Mesothelial cell of epicardium (in vitro differentiated cells): ENCODE data around the gene C1orf198. TPM values are rescaled to one million over a fixed set of nuclear protein-coding genes. Genes with fewer than 3 reads are reported as not detected.

ENCODE experiments used
- DNase-seq, 2 experiments: peaks; one replicate each; pipeline ENCODE4 v3.0.0; 2021; ENCODE audit warnings: low spot score in 2 of 2; ENCODE audit not compliant: unreplicated experiment in 2 of 2
- H3K27ac Mint-ChIP-seq: 2 replicates; pipeline ENCODE4 v1.8.0; 2021; ENCODE audit warnings: mixed read lengths
- H3K27me3 Mint-ChIP-seq: 2 replicates; pipeline ENCODE4 v1.8.0; 2021; ENCODE audit warnings: low read depth, mixed read lengths
- H3K36me3 Mint-ChIP-seq: 2 replicates; pipeline ENCODE4 v1.8.0; 2021; ENCODE audit warnings: mixed read lengths
- H3K4me1 Mint-ChIP-seq: 2 replicates; pipeline ENCODE4 v1.8.0; 2021; ENCODE audit warnings: mixed read lengths
- H3K4me3 Mint-ChIP-seq: 2 replicates; pipeline ENCODE4 v1.8.0; 2021; ENCODE audit warnings: mild to moderate bottlenecking, moderate library complexity, mixed read lengths
- H3K9me3 Mint-ChIP-seq: 2 replicates; pipeline ENCODE4 v1.8.0; 2021; ENCODE audit warnings: mixed read lengths
- CTCF ChIP-seq: fragments of 200-600 bp; sonication (generic); IDR thresholded peaks from one replicate; pipeline ENCODE4 v1.5.0; 2021; ENCODE audit warnings: antibody characterized with exemption; ENCODE audit not compliant: unreplicated experiment
- total RNA-seq: library from RNA; stranded (reverse); gene quantifications from 3 replicates; pipeline ENCODE4 v1.2.1, GENCODE V29; 2021

Gene C1orf198
- total RNA-seq, 1 donor from 2014 or later = 143 TPM

- DNase-seq = peak in 1 of 2 experiments; percentile 51
- Mint-ChIP-seq H3K27ac (peak overlapping the region; percentile 98), H3K4me1 (peaks cover 72% of the 10 kb centered on the region), H3K36me3 (peaks cover 16% of the 10 kb centered on the region), H3K4me3 (peak overlapping the region; percentile 52), H3K9me3 (peaks cover 3% of the 10 kb centered on the region), H3K27me3 (no peaks in the 10 kb centered on the region)
- TF ChIP-seq CTCF = no peak
Observed at GRCh38 chr1:230863449-230863848, 4.9 kb downstream of the C1orf198 start.

GRCh38 chr1:230861970-230862595, 6.2 kb downstream of the C1orf198 start:
- TF ChIP-seq CTCF = no peak
- peak overlapping the region; percentile 65 for H3K27ac Mint-ChIP-seq
- H3K9me3 Mint-ChIP-seq = peaks cover 3% of the 10 kb centered on the region
- H3K4me1 Mint-ChIP-seq = peaks cover 79% of the 10 kb centered on the region
- H3K36me3 Mint-ChIP-seq = peaks cover 16% of the 10 kb centered on the region
- no peak for DNase-seq
- H3K4me3 Mint-ChIP-seq = no peak overlapping the region
- no peaks in the 10 kb centered on the region for H3K27me3 Mint-ChIP-seq

- TF ChIP-seq CTCF = no peak
- H3K27ac Mint-ChIP-seq = peak overlapping the region; percentile 65
- H3K27me3 Mint-ChIP-seq = no peaks in the 10 kb centered on the region
- peaks cover 3% of the 10 kb centered on the region for H3K9me3 Mint-ChIP-seq
- DNase-seq = no peak
- peaks cover 78% of the 10 kb centered on the region for H3K4me1 Mint-ChIP-seq
- peaks cover 19% of the 10 kb centered on the region for H3K36me3 Mint-ChIP-seq
- H3K4me3 Mint-ChIP-seq = no peak overlapping the region
Observed at GRCh38 chr1:230861489-230861888, 6.8 kb downstream of the C1orf198 start.

GRCh38 chr1:230860617-230861384, 7.5 kb downstream of the C1orf198 start:
- no peak for TF ChIP-seq CTCF
- Mint-ChIP-seq H3K27me3 (no peaks in the 10 kb centered on the region), H3K4me1 (peaks cover 79% of the 10 kb centered on the region), H3K4me3 (no peak overlapping the region), H3K27ac (peak overlapping the region; percentile 65), H3K36me3 (peaks cover 19% of the 10 kb centered on the region), H3K9me3 (peaks cover 3% of the 10 kb centered on the region)
- no peak for DNase-seq

GRCh38 chr1:230858918-230859729, 9.2 kb downstream of the C1orf198 start:
- no peak for DNase-seq
- H3K9me3 Mint-ChIP-seq = peaks cover 3% of the 10 kb centered on the region
- peak overlapping the region; percentile 90 for H3K27ac Mint-ChIP-seq
- H3K36me3 Mint-ChIP-seq = peaks cover 34% of the 10 kb centered on the region
- peaks cover 67% of the 10 kb centered on the region for H3K4me1 Mint-ChIP-seq
- H3K4me3 Mint-ChIP-seq = no peak overlapping the region
- TF ChIP-seq CTCF = no peak
- no peaks in the 10 kb centered on the region for H3K27me3 Mint-ChIP-seq
